Measurements from ENCODE around the gene GART.
A peak's percentile ranks its signal among the peaks of the same experiment; 100 is the strongest.
"Not testable (repeated sequence)": the region's sequence is repeated elsewhere in the genome, so short reads cannot be mapped to it uniquely, and the experiment has no call there.

GART gene
- total RNA-seq: 31.6 to 47.2 (median 37.7) reads per million in 3 donors

GRCh38 chr21:33541756-33542639 is at the start of gene GART:
TSS of gene GART (minus strand) at chr21:33542117. CDS start at chr21:33539315, 2,802 bp downstream.
- Histone ChIP-seq H3K27me3 (replicated peaks; ENCODE audit: control insufficient read depth, insufficient read depth, low read length, poor library complexity, severe bottlenecking) (no peaks in the 10 kb centered on the region), H3K4me1 (ENCODE audit: control insufficient read depth, insufficient read depth, low read length, poor library complexity, severe bottlenecking) (peaks cover 14% of the 10 kb centered on the region), H3K27ac (ENCODE audit: insufficient read depth, low read length, poor library complexity, severe bottlenecking) (peak within 1 kb of the TSS; percentile 99), H3K9me3 (ENCODE audit: control insufficient read depth, low read length) (no peaks in the 10 kb centered on the region), H3K4me3 (ENCODE audit: insufficient read depth, low read depth, low read length, poor library complexity, severe bottlenecking) (peak within 1 kb of the TSS; percentile 82), H3K36me3 (ENCODE audit: control insufficient read depth, insufficient read depth, low read length) (peaks cover 14% of the 10 kb centered on the region)
- DNase-seq: peak; percentile 68 to 76 (median 75)

- peaks cover 9% of the 10 kb centered on the region for H3K4me1 ChIP-seq (ENCODE audit: control insufficient read depth, insufficient read depth, low read length, poor library complexity, severe bottlenecking)
- peak; percentile 79 to 83 (median 80) for DNase-seq
- no peaks in the 10 kb centered on the region for H3K27me3 ChIP-seq (replicated peaks; ENCODE audit: control insufficient read depth, insufficient read depth, low read length, poor library complexity, severe bottlenecking)
- peak within 1 kb of the TSS; percentile 100 for H3K4me3 ChIP-seq (ENCODE audit: insufficient read depth, low read depth, low read length, poor library complexity, severe bottlenecking)
- H3K9me3 ChIP-seq (ENCODE audit: control insufficient read depth, low read length): no peaks in the 10 kb centered on the region
- peak within 1 kb of the TSS; percentile 72 for H3K27ac ChIP-seq (ENCODE audit: insufficient read depth, low read length, poor library complexity, severe bottlenecking)
- no peaks in the 10 kb centered on the region for H3K36me3 ChIP-seq (ENCODE audit: control insufficient read depth, insufficient read depth, low read length)
Observed at GRCh38 chr21:33588485-33589335, 46.8 kb upstream of the GART start, which contains the start of gene DONSON. TSS of gene DONSON (minus strand) at chr21:33588684. CDS start at chr21:33588641, 43 bp downstream.

- no peaks in the 10 kb centered on the region for H3K9me3 ChIP-seq (ENCODE audit: control insufficient read depth, low read length)
- no peaks in the 10 kb centered on the region for H3K27me3 ChIP-seq (replicated peaks; ENCODE audit: control insufficient read depth, insufficient read depth, low read length, poor library complexity, severe bottlenecking)
- DNase-seq: peak in 2 of 3 donors; percentile 4 to 11
- H3K36me3 ChIP-seq (ENCODE audit: control insufficient read depth, insufficient read depth, low read length): no peaks in the 10 kb centered on the region
- peaks cover 9% of the 10 kb centered on the region for H3K4me1 ChIP-seq (ENCODE audit: control insufficient read depth, insufficient read depth, low read length, poor library complexity, severe bottlenecking)
- peak overlapping the region; percentile 100 for H3K4me3 ChIP-seq (ENCODE audit: insufficient read depth, low read depth, low read length, poor library complexity, severe bottlenecking)
- peak overlapping the region; percentile 72 for H3K27ac ChIP-seq (ENCODE audit: insufficient read depth, low read length, poor library complexity, severe bottlenecking)
Observed at GRCh38 chr21:33587792-33588484, 46.0 kb upstream of the GART start.

GRCh38 chr21:33586927-33587326 is 45.0 kb upstream of the GART start:
- no peak overlapping the region for H3K4me3 ChIP-seq (ENCODE audit: insufficient read depth, low read depth, low read length, poor library complexity, severe bottlenecking)
- H3K27me3 ChIP-seq (replicated peaks; ENCODE audit: control insufficient read depth, insufficient read depth, low read length, poor library complexity, severe bottlenecking): no peaks in the 10 kb centered on the region
- H3K9me3 ChIP-seq (ENCODE audit: control insufficient read depth, low read length): no peaks in the 10 kb centered on the region
- no peaks in the 10 kb centered on the region for H3K36me3 ChIP-seq (ENCODE audit: control insufficient read depth, insufficient read depth, low read length)
- no peak for DNase-seq
- H3K27ac ChIP-seq (ENCODE audit: insufficient read depth, low read length, poor library complexity, severe bottlenecking): no peak overlapping the region
- H3K4me1 ChIP-seq (ENCODE audit: control insufficient read depth, insufficient read depth, low read length, poor library complexity, severe bottlenecking): peaks cover 9% of the 10 kb centered on the region

- Histone ChIP-seq H3K9me3 (ENCODE audit: control insufficient read depth, low read length) (no peaks in the 10 kb centered on the region), H3K36me3 (ENCODE audit: control insufficient read depth, insufficient read depth, low read length) (no peaks in the 10 kb centered on the region), H3K27ac (ENCODE audit: insufficient read depth, low read length, poor library complexity, severe bottlenecking) (no peak overlapping the region), H3K4me3 (ENCODE audit: insufficient read depth, low read depth, low read length, poor library complexity, severe bottlenecking) (no peak overlapping the region), H3K4me1 (ENCODE audit: control insufficient read depth, insufficient read depth, low read length, poor library complexity, severe bottlenecking) (peaks cover 9% of the 10 kb centered on the region), H3K27me3 (replicated peaks; ENCODE audit: control insufficient read depth, insufficient read depth, low read length, poor library complexity, severe bottlenecking) (no peaks in the 10 kb centered on the region)
- no peak for DNase-seq
Observed at GRCh38 chr21:33584455-33584854, 42.5 kb upstream of the GART start.

- no peak for DNase-seq
- peaks cover 30% of the 10 kb centered on the region for H3K36me3 ChIP-seq (ENCODE audit: control insufficient read depth, insufficient read depth, low read length)
- H3K4me1 ChIP-seq (ENCODE audit: control insufficient read depth, insufficient read depth, low read length, poor library complexity, severe bottlenecking): no peaks in the 10 kb centered on the region
- H3K4me3 ChIP-seq (ENCODE audit: insufficient read depth, low read depth, low read length, poor library complexity, severe bottlenecking): no peak overlapping the region
- no peaks in the 10 kb centered on the region for H3K9me3 ChIP-seq (ENCODE audit: control insufficient read depth, low read length)
- no peak overlapping the region for H3K27ac ChIP-seq (ENCODE audit: insufficient read depth, low read length, poor library complexity, severe bottlenecking)
- H3K27me3 ChIP-seq (replicated peaks; ENCODE audit: control insufficient read depth, insufficient read depth, low read length, poor library complexity, severe bottlenecking): no peaks in the 10 kb centered on the region
Observed at GRCh38 chr21:33578959-33579542, 37.1 kb upstream of the GART start.

GRCh38 chr21:33578214-33578613 is 36.3 kb upstream of the GART start:
- H3K27ac ChIP-seq (ENCODE audit: insufficient read depth, low read length, poor library complexity, severe bottlenecking): no peak overlapping the region
- no peaks in the 10 kb centered on the region for H3K4me1 ChIP-seq (ENCODE audit: control insufficient read depth, insufficient read depth, low read length, poor library complexity, severe bottlenecking)
- no peaks in the 10 kb centered on the region for H3K27me3 ChIP-seq (replicated peaks; ENCODE audit: control insufficient read depth, insufficient read depth, low read length, poor library complexity, severe bottlenecking)
- H3K9me3 ChIP-seq (ENCODE audit: control insufficient read depth, low read length): no peaks in the 10 kb centered on the region
- H3K36me3 ChIP-seq (ENCODE audit: control insufficient read depth, insufficient read depth, low read length): peaks cover 38% of the 10 kb centered on the region
- H3K4me3 ChIP-seq (ENCODE audit: insufficient read depth, low read depth, low read length, poor library complexity, severe bottlenecking): no peak overlapping the region
- DNase-seq: no peak

- not testable (repeated sequence) for H3K27me3 ChIP-seq (replicated peaks; ENCODE audit: control insufficient read depth, insufficient read depth, low read length, poor library complexity, severe bottlenecking); H3K27ac ChIP-seq (ENCODE audit: insufficient read depth, low read length, poor library complexity, severe bottlenecking); H3K4me1 ChIP-seq (ENCODE audit: control insufficient read depth, insufficient read depth, low read length, poor library complexity, severe bottlenecking); DNase-seq; H3K4me3 ChIP-seq (ENCODE audit: insufficient read depth, low read depth, low read length, poor library complexity, severe bottlenecking); H3K9me3 ChIP-seq (ENCODE audit: control insufficient read depth, low read length)
- peaks cover 49% of the 10 kb centered on the region for H3K36me3 ChIP-seq (ENCODE audit: control insufficient read depth, insufficient read depth, low read length)
Observed at GRCh38 chr21:33576741-33577141, 34.8 kb upstream of the GART start.

- no peak for DNase-seq
- peaks cover 63% of the 10 kb centered on the region for H3K36me3 ChIP-seq (ENCODE audit: control insufficient read depth, insufficient read depth, low read length)
- H3K4me3 ChIP-seq (ENCODE audit: insufficient read depth, low read depth, low read length, poor library complexity, severe bottlenecking): no peak overlapping the region
- H3K27ac ChIP-seq (ENCODE audit: insufficient read depth, low read length, poor library complexity, severe bottlenecking): no peak overlapping the region
- H3K4me1 ChIP-seq (ENCODE audit: control insufficient read depth, insufficient read depth, low read length, poor library complexity, severe bottlenecking): no peaks in the 10 kb centered on the region
- no peaks in the 10 kb centered on the region for H3K27me3 ChIP-seq (replicated peaks; ENCODE audit: control insufficient read depth, insufficient read depth, low read length, poor library complexity, severe bottlenecking)
- H3K9me3 ChIP-seq (ENCODE audit: control insufficient read depth, low read length): no peaks in the 10 kb centered on the region
Observed at GRCh38 chr21:33572350-33572749, 30.4 kb upstream of the GART start.
